ENCODE measurements around the gene FAM118A.

DNA sequence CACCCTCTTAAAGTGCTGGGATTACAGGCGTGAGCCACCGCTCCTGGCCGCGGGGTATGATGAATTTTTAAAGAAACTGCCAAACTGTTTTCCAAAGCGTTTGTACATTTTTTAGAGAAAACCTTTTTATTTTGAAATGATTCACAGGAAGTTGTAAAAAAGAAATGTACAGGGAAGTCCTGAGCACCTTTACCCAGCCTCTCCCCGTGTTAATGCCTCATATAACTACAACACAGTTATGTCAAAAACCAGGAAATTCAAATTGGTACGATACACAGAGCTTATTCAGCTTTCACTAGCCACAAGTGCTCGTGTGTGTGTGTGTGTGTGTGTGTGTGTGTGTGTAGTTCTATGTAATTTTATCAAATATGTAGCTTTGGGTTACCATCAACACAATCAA is 7.0 kb upstream of the FAM118A start:
- TF ChIP-seq, protein P1, sequence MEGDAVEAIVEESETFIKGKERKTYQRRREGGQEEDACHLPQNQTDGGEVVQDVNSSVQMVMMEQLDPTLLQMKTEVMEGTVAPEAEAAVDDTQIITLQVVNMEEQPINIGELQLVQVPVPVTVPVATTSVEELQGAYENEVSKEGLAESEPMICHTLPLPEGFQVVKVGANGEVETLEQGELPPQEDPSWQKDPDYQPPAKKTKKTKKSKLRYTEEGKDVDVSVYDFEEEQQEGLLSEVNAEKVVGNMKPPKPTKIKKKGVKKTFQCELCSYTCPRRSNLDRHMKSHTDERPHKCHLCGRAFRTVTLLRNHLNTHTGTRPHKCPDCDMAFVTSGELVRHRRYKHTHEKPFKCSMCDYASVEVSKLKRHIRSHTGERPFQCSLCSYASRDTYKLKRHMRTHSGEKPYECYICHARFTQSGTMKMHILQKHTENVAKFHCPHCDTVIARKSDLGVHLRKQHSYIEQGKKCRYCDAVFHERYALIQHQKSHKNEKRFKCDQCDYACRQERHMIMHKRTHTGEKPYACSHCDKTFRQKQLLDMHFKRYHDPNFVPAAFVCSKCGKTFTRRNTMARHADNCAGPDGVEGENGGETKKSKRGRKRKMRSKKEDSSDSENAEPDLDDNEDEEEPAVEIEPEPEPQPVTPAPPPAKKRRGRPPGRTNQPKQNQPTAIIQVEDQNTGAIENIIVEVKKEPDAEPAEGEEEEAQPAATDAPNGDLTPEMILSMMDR (conservative IDR thresholded peaks at IDR 0.05; ENCODE audit: low read length) = no peak
- no peak for TF ChIP-seq EZH2phosphoT487 (IDR thresholded peaks at IDR 0.05; ENCODE audit: borderline replicate concordance)
